ENCODE measurements around the gene CEP290.
"Not testable (repeated sequence)": the region's sequence is repeated elsewhere in the genome, so short reads cannot be mapped to it uniquely, and the experiment has no call there.

The CEP290 gene

GRCh38 chr12:88141425-88141773, 489 bp downstream of the CEP290 start:
- DNase-seq = no peak

- DNase-seq = not testable (repeated sequence)
These were observed 2.2 kb downstream of the CEP290 start for GRCh38 chr12:88139711-88140110.

DNA sequence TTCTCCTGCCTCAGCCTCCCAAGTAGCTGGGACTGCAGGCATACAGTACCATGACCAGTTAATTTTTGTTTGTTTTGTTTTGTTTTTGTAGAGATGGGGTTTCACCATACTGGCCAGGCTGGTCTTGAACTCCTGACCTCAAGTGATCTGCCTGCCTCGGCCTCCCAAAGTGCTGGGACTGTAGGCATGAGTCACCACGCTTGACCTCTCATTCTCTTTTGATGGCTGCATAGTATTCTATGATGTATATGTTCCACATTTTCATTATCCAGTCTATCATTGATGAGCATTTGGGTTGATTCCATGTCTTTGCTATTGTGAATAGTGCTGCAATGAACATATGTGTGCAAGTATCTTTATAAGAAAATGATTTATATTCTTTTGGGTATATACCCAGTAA, 8.7 kb downstream of the CEP290 start:
- not testable (repeated sequence) for DNase-seq

DNA sequence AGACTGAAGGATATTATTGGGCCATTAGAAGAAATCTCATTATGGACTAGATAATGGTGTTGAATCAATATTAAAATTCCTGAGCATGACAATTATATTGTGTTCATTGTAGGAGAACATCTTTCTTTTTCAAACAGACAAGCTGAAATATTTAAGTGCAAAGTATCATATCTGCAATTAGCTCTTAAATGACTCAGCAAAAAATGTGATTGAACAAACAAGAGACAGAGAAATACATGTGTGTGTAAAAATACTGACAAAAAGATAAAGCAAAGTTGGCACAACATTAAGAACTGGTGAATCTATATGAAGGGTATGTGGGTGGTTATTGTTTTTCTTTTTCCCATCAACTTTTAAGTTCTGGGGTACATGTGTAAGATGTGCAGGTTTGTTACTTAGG, 9.5 kb downstream of the CEP290 start:
- no peak for DNase-seq

- no peak for DNase-seq
These were observed 14.0 kb downstream of the CEP290 start for GRCh38 chr12:88127855-88128254.

DNA sequence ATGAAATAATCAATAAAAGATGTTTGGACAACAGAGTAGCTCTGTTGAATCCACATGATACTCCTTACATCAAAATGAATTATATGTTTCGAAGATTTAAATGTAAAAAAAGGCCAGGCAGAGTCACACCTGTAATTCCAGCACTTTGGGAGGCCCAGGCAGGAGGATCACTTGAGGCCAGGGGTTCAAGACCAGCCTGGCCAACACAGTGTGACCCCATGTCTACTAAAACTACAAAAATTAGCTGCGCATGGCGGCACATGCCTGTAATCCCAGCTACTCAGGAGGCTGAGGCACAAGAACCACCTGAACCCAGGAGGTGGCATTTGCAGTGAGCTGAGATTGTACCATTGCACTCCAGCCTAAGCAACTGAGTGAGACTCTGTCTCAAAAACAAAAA, 14.8 kb downstream of the CEP290 start:
- DNase-seq = no peak

- DNase-seq = no peak
These were observed 19.2 kb downstream of the CEP290 start for GRCh38 chr12:88122666-88123065.

- DNase-seq = no peak
These were observed 28.0 kb downstream of the CEP290 start for GRCh38 chr12:88113871-88114270.

DNA sequence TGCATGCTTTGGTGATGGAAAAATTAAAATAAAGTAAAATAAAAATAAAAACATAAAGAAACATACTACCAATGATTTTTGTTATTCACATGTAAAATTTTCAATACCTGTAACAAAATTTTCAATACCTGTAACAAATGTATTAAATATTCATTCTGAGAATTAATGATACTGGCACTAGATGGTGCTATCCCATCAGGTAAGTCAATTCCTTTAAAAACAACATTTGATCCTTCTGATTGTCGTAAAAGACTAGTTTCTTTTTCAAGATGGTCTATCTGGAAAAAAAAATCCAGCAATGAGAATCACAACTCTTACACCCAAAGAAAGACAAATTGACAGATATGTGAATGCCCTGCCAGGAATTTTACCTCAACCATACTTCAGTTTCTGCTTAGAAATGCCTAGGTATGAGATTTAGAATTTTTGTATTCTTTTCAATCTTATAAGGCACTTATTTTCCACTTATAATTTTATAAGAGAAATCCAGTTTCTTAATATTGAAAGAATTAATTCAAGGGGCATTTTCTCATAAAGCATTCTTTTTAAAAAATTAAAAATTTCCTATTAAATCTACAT, 30.7 kb downstream of the CEP290 start:
- DNase-seq = no peak

- no peak for DNase-seq
These were observed 33.9 kb downstream of the CEP290 start for GRCh38 chr12:88108021-88108420.

DNA sequence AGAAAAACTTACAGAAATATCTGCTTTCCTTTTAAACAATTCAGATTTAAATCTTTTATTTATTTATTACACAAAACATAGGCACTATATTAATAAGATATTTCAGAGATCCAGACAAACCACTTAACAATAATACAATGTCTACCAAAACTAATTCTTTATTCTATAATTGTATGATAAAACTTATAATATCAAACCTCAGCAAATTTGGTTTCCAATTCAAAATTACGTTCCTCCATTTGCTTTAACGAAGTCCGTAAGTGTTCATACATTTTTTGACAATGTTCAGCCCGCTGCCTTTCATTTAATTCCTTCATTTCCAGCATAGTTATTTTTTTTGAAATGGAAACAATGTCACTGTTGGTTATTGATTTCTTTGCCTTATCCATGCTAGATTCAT, 48.3 kb downstream of the CEP290 start:
- DNase-seq = no peak

GRCh38 chr12:88092771-88093170, 49.1 kb downstream of the CEP290 start:
- no peak for DNase-seq

- DNase-seq = no peak
These were observed 57.7 kb downstream of the CEP290 start for GRCh38 chr12:88084210-88084609.

DNA sequence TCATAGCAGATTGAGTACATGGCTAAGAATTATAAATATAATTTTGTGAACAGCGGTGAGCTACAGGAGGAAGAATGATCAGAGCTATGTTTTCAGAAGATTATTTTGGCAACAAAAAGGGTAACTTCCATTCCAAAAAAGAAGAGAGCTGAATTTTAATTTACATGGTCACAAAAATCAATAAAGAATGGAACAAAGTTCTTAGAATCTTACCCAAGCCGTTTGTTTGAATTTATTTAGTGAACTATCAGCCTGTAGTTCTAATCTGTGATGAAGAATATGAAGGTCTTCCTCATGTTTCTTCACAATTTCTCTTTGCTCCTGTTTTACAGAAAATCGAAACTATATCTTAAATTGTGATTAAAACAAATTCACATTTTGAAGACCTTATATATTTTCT, 58.3 kb downstream of the CEP290 start:
- no peak for DNase-seq

GRCh38 chr12:88081247-88081646, 60.6 kb downstream of the CEP290 start:
- DNase-seq = no peak

DNA sequence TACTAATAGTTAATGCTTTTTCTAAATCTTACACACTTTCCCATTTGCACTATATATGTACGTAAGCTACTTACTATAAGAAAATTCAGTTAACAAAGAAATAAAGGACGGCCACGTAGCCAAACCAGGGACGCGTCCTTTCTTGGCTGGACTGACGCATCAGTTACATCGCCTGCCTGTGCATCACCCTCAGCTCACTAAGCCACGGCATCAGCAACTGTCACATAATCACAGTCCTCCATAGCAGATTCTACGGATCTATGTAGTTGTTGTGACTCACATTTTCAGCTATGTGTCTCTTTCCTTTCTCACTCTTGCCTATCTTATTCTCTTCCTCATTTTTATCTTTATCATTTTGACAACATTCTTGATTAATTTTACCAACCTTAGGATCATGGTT, 74.6 kb downstream of the CEP290 start:
- no peak for DNase-seq

- DNase-seq = no peak
These were observed 78.5 kb downstream of the CEP290 start for GRCh38 chr12:88063375-88063774.

- DNase-seq = no peak
These were observed 79.4 kb downstream of the CEP290 start for GRCh38 chr12:88062474-88062873.

GRCh38 chr12:88058719-88059077, 83.2 kb downstream of the CEP290 start:
- DNase-seq = no peak

GRCh38 chr12:88057994-88058718, 83.7 kb downstream of the CEP290 start:
- no peak for DNase-seq

GRCh38 chr12:88056571-88056970, 85.3 kb downstream of the CEP290 start:
- DNase-seq = no peak

- no peak for DNase-seq
These were observed 89.2 kb downstream of the CEP290 start for GRCh38 chr12:88052686-88053085.

- no peak for DNase-seq
These were observed 97.9 kb downstream of the CEP290 start for GRCh38 chr12:88044035-88044434.

DNA sequence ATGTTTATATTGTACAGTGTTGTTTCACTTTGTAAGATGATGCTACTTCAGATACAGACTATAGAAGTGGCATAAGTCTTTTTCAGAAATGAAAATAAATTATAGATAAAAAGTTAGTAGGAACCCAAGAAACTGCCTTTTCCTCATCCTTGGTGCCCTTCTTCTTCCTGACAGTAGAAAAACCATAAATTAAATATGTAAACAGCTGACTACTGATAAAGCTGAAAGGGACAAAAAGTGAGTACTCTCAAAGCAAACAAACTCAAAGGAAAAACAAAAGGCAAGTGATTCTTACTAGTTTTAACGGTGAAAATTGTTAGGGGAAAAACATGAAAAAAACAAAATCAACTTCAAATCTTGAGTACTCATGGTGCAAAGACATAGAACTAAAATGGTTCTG, 104.1 kb downstream of the CEP290 start:
- DNase-seq = no peak

DNA sequence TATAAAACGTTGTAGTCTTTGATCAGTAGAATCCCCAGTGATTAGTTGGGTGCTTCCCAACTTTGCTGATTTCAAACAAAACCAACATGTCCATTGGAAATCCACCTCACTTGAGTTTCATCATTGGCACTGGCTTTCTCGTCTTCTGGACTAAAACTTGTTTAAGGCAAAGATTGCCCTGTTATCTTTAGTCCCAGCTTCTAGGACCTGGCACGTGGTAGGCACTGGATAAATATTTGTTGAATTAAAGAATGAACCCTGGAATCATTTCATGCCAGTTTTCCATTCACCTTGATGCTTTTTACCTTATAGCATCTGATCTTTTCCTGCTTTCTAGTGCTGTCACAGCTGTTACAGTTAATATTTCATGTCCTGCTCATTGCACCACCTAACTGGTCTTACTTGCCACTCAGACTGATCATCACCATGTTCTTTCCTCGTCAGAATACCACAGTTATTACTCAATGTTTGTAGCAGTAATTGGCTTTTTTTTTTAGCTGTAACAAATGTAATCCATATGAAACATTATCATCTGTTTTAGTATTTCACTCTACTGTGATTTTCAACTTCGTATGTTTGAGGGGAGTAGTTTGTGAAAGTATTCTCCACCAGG, 105.4 kb downstream of the CEP290 start:
- no peak for DNase-seq
